HepG2 (cell line): ENCODE data around the gene CAPS. TPM values are rescaled to one million over a fixed set of nuclear protein-coding genes. Genes with fewer than 3 reads are reported as not detected.
A peak's percentile ranks its signal among the peaks of the same experiment; 100 is the strongest.

Source experiments
- ATF7 ChIP-seq, 2 experiments: fragments of 450-650 bp in 1 of 2; sonication (generic) in 1 of 2; formaldehyde crosslinking in 1 of 2; IDR thresholded peaks; 2 replicates each; pipeline versions ENCODE4 v1.4.0 to v1.6.1; 2016 to 2020; ENCODE audit warnings: antibody characterized with exemption in 1 of 2, mild to moderate bottlenecking in 1 of 2, missing genetic modification reagents in 1 of 2
- FOSL1 ChIP-seq: sonication (generic); formaldehyde crosslinking; IDR thresholded peaks from 2 replicates; pipeline ENCODE4 v1.9.0; 2021; ENCODE audit warnings: missing genetic modification reagents, borderline replicate concordance
- FOXJ3 ChIP-seq: sonication (generic); formaldehyde crosslinking; IDR thresholded peaks from 2 replicates; pipeline ENCODE4 v1.4.0; 2020; ENCODE audit warnings: missing genetic modification reagents, mild to moderate bottlenecking, borderline replicate concordance
- FOXM1 ChIP-seq: sonication (generic); formaldehyde crosslinking; IDR thresholded peaks from 2 replicates; pipeline ENCODE4 v1.5.0; 2020; ENCODE audit warnings: missing genetic modification reagents
- MYNN ChIP-seq: sonication (generic); formaldehyde crosslinking; IDR thresholded peaks from 2 replicates; pipeline ENCODE4 v1.4.0; 2020; ENCODE audit warnings: mild to moderate bottlenecking, low read depth, missing genetic modification reagents
- NFKBIZ ChIP-seq: IDR thresholded peaks from 2 replicates; pipeline ENCODE4 v1.6.1; 2018; ENCODE audit warnings: missing genetic modification reagents, missing compliant biosample characterization
- NKX3-1 ChIP-seq: sonication (generic); formaldehyde crosslinking; IDR thresholded peaks from 2 replicates; pipeline ENCODE4 v1.5.0; 2020; ENCODE audit warnings: missing genetic modification reagents
- THAP9 ChIP-seq: sonication (generic); formaldehyde crosslinking; IDR thresholded peaks from 2 replicates; pipeline ENCODE4; 2020; ENCODE audit warnings: missing genetic modification reagents, mild to moderate bottlenecking, borderline replicate concordance
- ZBTB2 ChIP-seq: sonication (generic); formaldehyde crosslinking; IDR thresholded peaks from 2 replicates; pipeline ENCODE4 v1.8.0; 2022; ENCODE audit warnings: low read depth, missing genetic modification reagents
- ZFP41 ChIP-seq: sonication (generic); formaldehyde crosslinking; IDR thresholded peaks from 2 replicates; pipeline ENCODE4 v1.4.0; 2020; ENCODE audit warnings: mild to moderate bottlenecking, missing genetic modification reagents, borderline replicate concordance
- ZKSCAN1 ChIP-seq: fragments of 150-350 bp; IDR thresholded peaks from 2 replicates; pipeline ENCODE4 v1.6.1; 2014; ENCODE audit warnings: low read length
- ZNF232 ChIP-seq: sonication (generic); formaldehyde crosslinking; IDR thresholded peaks from 2 replicates; pipeline ENCODE4 v1.4.0; 2020; ENCODE audit warnings: missing genetic modification reagents, borderline replicate concordance
- ZNF501 ChIP-seq: sonication (generic); formaldehyde crosslinking; IDR thresholded peaks from 2 replicates; pipeline ENCODE4 v1.5.1; 2020; ENCODE audit warnings: mild to moderate bottlenecking, moderate library complexity, missing genetic modification reagents
- ZSCAN21 ChIP-seq: sonication (generic); formaldehyde crosslinking; IDR thresholded peaks from 2 replicates; pipeline ENCODE4 v1.8.0; 2022; ENCODE audit warnings: mild to moderate bottlenecking, missing genetic modification reagents, moderate library complexity, borderline replicate concordance
- polyA plus RNA-seq, 8 experiments: library from polyadenylated mRNA; depleted of rRNA in 3 of 8; stranded (reverse) in 7 of 8; unstranded in 1 of 8; fragments of >200 nt; fragmentation: Illumina TruSeq in 4 of 8; extraction: Trizol in 4 of 8; gene quantifications; 2 replicates each; pipeline versions ENCODE4 v1.2.1 to v1.2.3, GENCODE V29; 2011 to 2016; ENCODE audit warnings: low read depth in 4 of 8, missing spikeins in 1 of 8, mixed read lengths in 1 of 8; ENCODE audit not compliant: insufficient read depth in 1 of 8
- total RNA-seq, 5 experiments: library from RNA; depleted of rRNA; stranded (reverse); fragments of >200 nt; fragmentation: Illumina TruSeq; extraction: Trizol; gene quantifications; 2 replicates each; pipeline ENCODE4 v1.2.3, GENCODE V29; 2016; ENCODE audit warnings: low read depth in 1 of 5
- TF ChIP-seq, protein P1 (sequence below): sonication (generic); formaldehyde crosslinking; IDR thresholded peaks from 2 replicates; pipeline ENCODE4 v1.5.0; 2020; ENCODE audit warnings: mild to moderate bottlenecking, missing genetic modification reagents
- TF ChIP-seq, protein P2 (sequence below), 2 experiments: sonication (generic) in 1 of 2; formaldehyde crosslinking in 1 of 2; IDR thresholded peaks; 2 replicates each; pipeline versions ENCODE4 v1.5.1 to v1.6.1; 2011 to 2020; ENCODE audit warnings: borderline replicate concordance in 1 of 2, low read depth in 1 of 2, low read length in 1 of 2, mild to moderate bottlenecking in 1 of 2, missing genetic modification reagents in 1 of 2, moderate library complexity in 1 of 2
- TF ChIP-seq, protein P3 (sequence below): sonication (generic); formaldehyde crosslinking; IDR thresholded peaks from 2 replicates; pipeline ENCODE4 v1.4.0; 2020; ENCODE audit warnings: missing genetic modification reagents, borderline replicate concordance

Gene CAPS
- total and polyA plus RNA-seq, 2 of the 13 experiments (the other 11 are each of a cell fraction or from before 2014, with no cell fraction given), result 3.1 TPM

GRCh38 chr19:5903624-5904351, 10.3 kb upstream of the CAPS start, which contains the start of gene NDUFA11 (continued):
- no peak for TF ChIP-seq ZFP41 (CRISPR knock-in tag)
- peak; percentile 65 for TF ChIP-seq ZBTB2 (CRISPR knock-in tag)
- TF ChIP-seq FOXM1 (CRISPR knock-in tag), result no peak
- TF ChIP-seq ZNF501 (CRISPR knock-in tag), result peak; percentile 96
- TF ChIP-seq MYNN, result no peak
- no peak for TF ChIP-seq FOSL1 (CRISPR knock-in tag)
- no peak for TF ChIP-seq NKX3-1 (CRISPR knock-in tag)
- TF ChIP-seq ZNF232, result 0 out of 2 replicates have a peak, but pooled peaks have one; percentile 21
- TF ChIP-seq FOXJ3 (CRISPR knock-in tag), result no peak
- no peak for TF ChIP-seq ATF7 (IDR thresholded peaks at IDR 0.05)
- peak; percentile 65; the same call in 1 of the 2 replicates for TF ChIP-seq ATF7 (CRISPR knock-in tag; IDR thresholded peaks at IDR 0.05)
- peak; percentile 91 for TF ChIP-seq THAP9 (CRISPR knock-in tag)
- peak; percentile 75 for TF ChIP-seq ZSCAN21
- TF ChIP-seq, protein P1, sequence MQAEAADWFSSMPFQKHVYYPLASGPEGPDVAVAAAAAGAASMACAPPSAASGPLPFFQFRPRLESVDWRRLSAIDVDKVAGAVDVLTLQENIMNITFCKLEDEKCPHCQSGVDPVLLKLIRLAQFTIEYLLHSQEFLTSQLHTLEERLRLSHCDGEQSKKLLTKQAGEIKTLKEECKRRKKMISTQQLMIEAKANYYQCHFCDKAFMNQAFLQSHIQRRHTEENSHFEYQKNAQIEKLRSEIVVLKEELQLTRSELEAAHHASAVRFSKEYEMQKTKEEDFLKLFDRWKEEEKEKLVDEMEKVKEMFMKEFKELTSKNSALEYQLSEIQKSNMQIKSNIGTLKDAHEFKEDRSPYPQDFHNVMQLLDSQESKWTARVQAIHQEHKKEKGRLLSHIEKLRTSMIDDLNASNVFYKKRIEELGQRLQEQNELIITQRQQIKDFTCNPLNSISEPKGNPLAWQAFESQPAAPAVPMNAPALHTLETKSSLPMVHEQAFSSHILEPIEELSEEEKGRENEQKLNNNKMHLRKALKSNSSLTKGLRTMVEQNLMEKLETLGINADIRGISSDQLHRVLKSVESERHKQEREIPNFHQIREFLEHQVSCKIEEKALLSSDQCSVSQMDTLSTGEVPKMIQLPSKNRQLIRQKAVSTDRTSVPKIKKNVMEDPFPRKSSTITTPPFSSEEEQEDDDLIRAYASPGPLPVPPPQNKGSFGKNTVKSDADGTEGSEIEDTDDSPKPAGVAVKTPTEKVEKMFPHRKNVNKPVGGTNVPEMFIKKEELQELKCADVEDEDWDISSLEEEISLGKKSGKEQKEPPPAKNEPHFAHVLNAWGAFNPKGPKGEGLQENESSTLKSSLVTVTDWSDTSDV, result no peak
- TF ChIP-seq, protein P2, sequence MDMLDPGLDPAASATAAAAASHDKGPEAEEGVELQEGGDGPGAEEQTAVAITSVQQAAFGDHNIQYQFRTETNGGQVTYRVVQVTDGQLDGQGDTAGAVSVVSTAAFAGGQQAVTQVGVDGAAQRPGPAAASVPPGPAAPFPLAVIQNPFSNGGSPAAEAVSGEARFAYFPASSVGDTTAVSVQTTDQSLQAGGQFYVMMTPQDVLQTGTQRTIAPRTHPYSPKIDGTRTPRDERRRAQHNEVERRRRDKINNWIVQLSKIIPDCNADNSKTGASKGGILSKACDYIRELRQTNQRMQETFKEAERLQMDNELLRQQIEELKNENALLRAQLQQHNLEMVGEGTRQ (IDR thresholded peaks at IDR 0.05; ENCODE audit: low read depth, low read length), result no peak
- TF ChIP-seq, protein P2 (CRISPR knock-in tag; IDR thresholded peaks at IDR 0.05; ENCODE audit: borderline replicate concordance), result peak; percentile 45; the same call in 1 of the 2 replicates
- peak; percentile 69 for TF ChIP-seq NFKBIZ
- TF ChIP-seq, protein P3, sequence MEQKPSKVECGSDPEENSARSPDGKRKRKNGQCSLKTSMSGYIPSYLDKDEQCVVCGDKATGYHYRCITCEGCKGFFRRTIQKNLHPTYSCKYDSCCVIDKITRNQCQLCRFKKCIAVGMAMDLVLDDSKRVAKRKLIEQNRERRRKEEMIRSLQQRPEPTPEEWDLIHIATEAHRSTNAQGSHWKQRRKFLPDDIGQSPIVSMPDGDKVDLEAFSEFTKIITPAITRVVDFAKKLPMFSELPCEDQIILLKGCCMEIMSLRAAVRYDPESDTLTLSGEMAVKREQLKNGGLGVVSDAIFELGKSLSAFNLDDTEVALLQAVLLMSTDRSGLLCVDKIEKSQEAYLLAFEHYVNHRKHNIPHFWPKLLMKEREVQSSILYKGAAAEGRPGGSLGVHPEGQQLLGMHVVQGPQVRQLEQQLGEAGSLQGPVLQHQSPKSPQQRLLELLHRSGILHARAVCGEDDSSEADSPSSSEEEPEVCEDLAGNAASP (CRISPR knock-in tag), result peak; percentile 40; the same call in 1 of the 2 replicates
- peak; percentile 90 for TF ChIP-seq ZKSCAN1
